ENCODE data around the gene IFNK. TPM values are rescaled to one million over a fixed set of nuclear protein-coding genes. Genes with fewer than 3 reads are reported as not detected.
A peak's percentile ranks its signal among the peaks of the same experiment; 100 is the strongest.

IFNK gene
- polyA plus RNA-seq, 1 donor (not counting 4 experiments of a cell fraction or from before 2014, with no cell fraction given) = 29.2 TPM

DNA sequence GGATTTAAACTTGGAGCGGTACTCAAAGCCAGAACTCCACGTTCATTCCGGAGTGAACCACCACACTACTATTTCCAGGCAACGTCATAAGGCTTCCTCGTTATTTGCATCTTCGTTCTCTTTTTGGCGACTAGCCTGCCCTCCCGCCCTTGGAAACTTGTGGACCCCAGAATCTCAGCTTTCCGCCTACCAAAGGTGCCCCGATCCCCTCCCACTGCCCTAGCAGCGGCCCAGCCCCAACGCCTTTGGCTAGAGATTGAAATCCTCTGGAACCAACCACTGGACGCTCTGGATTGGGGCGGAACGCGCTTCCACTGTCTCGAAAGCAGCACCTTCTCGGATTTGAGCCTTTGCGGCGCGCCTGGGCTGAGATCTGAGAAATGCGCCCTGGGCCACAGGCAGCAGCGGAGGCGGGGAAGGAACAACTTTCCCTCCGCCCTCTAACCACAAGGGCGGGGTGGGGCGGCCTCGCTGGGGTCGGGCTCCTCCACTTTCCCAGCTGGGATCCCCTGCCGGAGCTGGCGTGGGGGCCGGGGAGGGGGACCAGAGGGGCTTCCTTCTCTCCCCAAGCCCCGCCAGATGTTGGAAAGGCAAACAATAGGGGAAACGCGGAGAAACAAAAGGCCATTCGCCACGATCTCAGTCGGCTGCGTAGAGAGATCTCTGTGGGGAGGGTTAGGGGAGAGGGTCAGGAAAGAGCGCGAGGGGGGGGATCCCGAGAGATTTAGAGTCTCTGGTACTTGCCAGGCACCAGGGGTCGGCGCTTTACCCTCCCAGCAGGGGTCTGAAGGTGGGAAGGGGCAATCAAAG, 4.2 kb downstream of the IFNK start:
- no peak for TF ChIP-seq EZH2 (IDR thresholded peaks at IDR 0.05; ENCODE audit: low read length)
- TF ChIP-seq, protein P1, sequence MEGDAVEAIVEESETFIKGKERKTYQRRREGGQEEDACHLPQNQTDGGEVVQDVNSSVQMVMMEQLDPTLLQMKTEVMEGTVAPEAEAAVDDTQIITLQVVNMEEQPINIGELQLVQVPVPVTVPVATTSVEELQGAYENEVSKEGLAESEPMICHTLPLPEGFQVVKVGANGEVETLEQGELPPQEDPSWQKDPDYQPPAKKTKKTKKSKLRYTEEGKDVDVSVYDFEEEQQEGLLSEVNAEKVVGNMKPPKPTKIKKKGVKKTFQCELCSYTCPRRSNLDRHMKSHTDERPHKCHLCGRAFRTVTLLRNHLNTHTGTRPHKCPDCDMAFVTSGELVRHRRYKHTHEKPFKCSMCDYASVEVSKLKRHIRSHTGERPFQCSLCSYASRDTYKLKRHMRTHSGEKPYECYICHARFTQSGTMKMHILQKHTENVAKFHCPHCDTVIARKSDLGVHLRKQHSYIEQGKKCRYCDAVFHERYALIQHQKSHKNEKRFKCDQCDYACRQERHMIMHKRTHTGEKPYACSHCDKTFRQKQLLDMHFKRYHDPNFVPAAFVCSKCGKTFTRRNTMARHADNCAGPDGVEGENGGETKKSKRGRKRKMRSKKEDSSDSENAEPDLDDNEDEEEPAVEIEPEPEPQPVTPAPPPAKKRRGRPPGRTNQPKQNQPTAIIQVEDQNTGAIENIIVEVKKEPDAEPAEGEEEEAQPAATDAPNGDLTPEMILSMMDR (optimal IDR thresholded peaks at IDR 0.05 in 1 of 3, IDR thresholded peaks at IDR 0.05 in 1 of 3, conservative IDR thresholded peaks at IDR 0.05 in 1 of 3; ENCODE audit: extremely low read depth in 1 of 3, insufficient read depth in 2 of 3, low read length in 3 of 3) = no peak
- peaks cover 64% of the 10 kb centered on the region for H3K4me1 ChIP-seq (ENCODE audit: control insufficient read depth, extremely low read depth, insufficient read depth, low read length)
- no peaks in the 10 kb centered on the region for H4K20me1 ChIP-seq (ENCODE audit: control insufficient read depth, extremely low read depth, insufficient read depth, low read length)
- no peaks in the 10 kb centered on the region for H3K9me3 ChIP-seq (ENCODE audit: control insufficient read depth, low read depth, low read length)
- dilution Hi-C loops (cut with MboI; ENCODE audit: extremely low pct_ligation_motif_present, low sequenced_read_pairs) = loop anchor here (25.0 kb wide), 1 partner anchor 191 kb away; no protein-coding TSS in a partner anchor
- peak overlapping the region; percentile 95 for H3K9ac ChIP-seq (ENCODE audit: control insufficient read depth, extremely low read depth, insufficient read depth, low read length)
- no peaks in the 10 kb centered on the region for H3K27me3 ChIP-seq (ENCODE audit: control insufficient read depth, extremely low read depth, insufficient read depth, low read length)
- peaks cover 60% of the 10 kb centered on the region for H3K79me2 ChIP-seq (ENCODE audit: control insufficient read depth, insufficient read depth, low read length)
- H3K9me1 ChIP-seq (ENCODE audit: control insufficient read depth, extremely low read depth, insufficient read depth, low read length) = no peaks in the 10 kb centered on the region
- DNase-seq (ENCODE audit: low read depth, low spot score) (no peak), FAIRE-seq (peak; percentile 84)
- no peaks in the 10 kb centered on the region for H3K36me3 ChIP-seq (ENCODE audit: control insufficient read depth in 2 of 2, extremely low read depth in 1 of 2, insufficient read depth in 2 of 2, low read length in 2 of 2)
- peak overlapping the region; percentile 93 for H3K4me2 ChIP-seq (ENCODE audit: control insufficient read depth, extremely low read depth, insufficient read depth, low read depth, low read length)
- peak overlapping the region; percentile 20 for H2AFZ ChIP-seq (ENCODE audit: control insufficient read depth, low read length)
- H3K27ac ChIP-seq (ENCODE audit: control insufficient read depth, insufficient read depth, low read length) = peak overlapping the region; percentile 97
- H3K4me3 ChIP-seq (ENCODE audit: control insufficient read depth in 2 of 3, extremely low read depth in 1 of 3, insufficient read depth in 2 of 3, low read depth in 1 of 3, low read length in 3 of 3) = peak overlapping the region; percentile 65 to 85 (median 85)

DNA sequence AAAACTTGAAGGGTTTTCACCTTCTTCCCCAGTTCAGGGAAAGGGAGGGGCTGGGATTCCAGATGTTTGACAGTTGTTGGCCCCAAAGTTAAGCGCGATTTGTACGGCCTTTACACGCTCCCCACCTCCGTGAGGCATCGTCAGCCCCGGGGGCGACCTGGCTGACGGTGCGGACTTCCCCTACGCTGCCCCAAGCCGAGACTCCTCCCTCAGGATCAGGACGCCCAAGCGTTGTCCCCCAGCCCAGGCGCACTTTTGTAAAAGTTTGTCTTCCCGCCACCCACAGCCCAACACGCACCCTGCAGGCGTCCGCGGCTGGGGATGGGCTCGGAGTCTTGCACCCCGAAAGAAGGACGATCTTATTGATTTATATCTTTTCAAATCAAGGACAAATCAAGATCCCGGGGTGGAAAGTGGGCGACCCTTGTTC, 4.8 kb downstream of the IFNK start:
- no peak for DNase-seq (ENCODE audit: low read depth, low spot score)

More for the DNA sequence above, 4.8 kb downstream of the IFNK start:
- Histone ChIP-seq H3K27me3 (ENCODE audit: control insufficient read depth, extremely low read depth, insufficient read depth, low read length) (no peaks in the 10 kb centered on the region), H3K9ac (ENCODE audit: control insufficient read depth, extremely low read depth, insufficient read depth, low read length) (peak overlapping the region; percentile 95), H2AFZ (ENCODE audit: control insufficient read depth, low read length) (no peak overlapping the region), H3K27ac (ENCODE audit: control insufficient read depth, insufficient read depth, low read length) (peak overlapping the region; percentile 97), H3K79me2 (ENCODE audit: control insufficient read depth, insufficient read depth, low read length) (peaks cover 55% of the 10 kb centered on the region), H3K4me3 (ENCODE audit: control insufficient read depth in 2 of 3, extremely low read depth in 1 of 3, insufficient read depth in 2 of 3, low read depth in 1 of 3, low read length in 3 of 3) (peak overlapping the region; percentile 65 to 85 (median 85)), H4K20me1 (ENCODE audit: control insufficient read depth, extremely low read depth, insufficient read depth, low read length) (no peaks in the 10 kb centered on the region), H3K9me3 (ENCODE audit: control insufficient read depth, low read depth, low read length) (no peaks in the 10 kb centered on the region), H3K4me1 (ENCODE audit: control insufficient read depth, extremely low read depth, insufficient read depth, low read length) (peaks cover 58% of the 10 kb centered on the region), H3K4me2 (ENCODE audit: control insufficient read depth, extremely low read depth, insufficient read depth, low read depth, low read length) (peak overlapping the region; percentile 93), H3K36me3 (ENCODE audit: control insufficient read depth in 2 of 2, extremely low read depth in 1 of 2, insufficient read depth in 2 of 2, low read length in 2 of 2) (no peaks in the 10 kb centered on the region), H3K9me1 (ENCODE audit: control insufficient read depth, extremely low read depth, insufficient read depth, low read length) (no peaks in the 10 kb centered on the region)
- dilution Hi-C loops (cut with MboI; ENCODE audit: extremely low pct_ligation_motif_present, low sequenced_read_pairs) = loop anchor here (25.0 kb wide), 1 partner anchor 192 kb away; no protein-coding TSS in a partner anchor
- TF ChIP-seq EZH2 (IDR thresholded peaks at IDR 0.05; ENCODE audit: low read length) = no peak
- TF ChIP-seq, protein P1 (optimal IDR thresholded peaks at IDR 0.05 in 1 of 3, IDR thresholded peaks at IDR 0.05 in 1 of 3, conservative IDR thresholded peaks at IDR 0.05 in 1 of 3; ENCODE audit: extremely low read depth in 1 of 3, insufficient read depth in 2 of 3, low read length in 3 of 3) = peak in 1 of 3 experiments; percentile 7
- peak; percentile 69 for FAIRE-seq
